NB4 (cell line): ENCODE results near the gene C10orf105.

ENCODE experiments used
- DNase-seq: peaks from one replicate; pipeline ENCODE4 v3.0.0; 2010; ENCODE audit warnings: low read depth
- H3K4me3 ChIP-seq: one replicate; pipeline ENCODE4 v1.5.1; 2011; ENCODE audit warnings: mild to moderate bottlenecking, low read depth, low read length, moderate library complexity
- MYC ChIP-seq: IDR thresholded peaks from 2 replicates; pipeline ENCODE4 v1.6.1; 2011; ENCODE audit warnings: low read depth, low read length
- POLR2A ChIP-seq: IDR thresholded peaks from 2 replicates; pipeline ENCODE4 v1.6.1; 2011; ENCODE audit warnings: mild to moderate bottlenecking; ENCODE audit not compliant: insufficient read length; ENCODE audit errors: extremely low read depth
- TF ChIP-seq, protein P1 (sequence below): IDR thresholded peaks from one replicate; pipeline ENCODE4 v1.5.1; 2012; ENCODE audit warnings: low read depth, low read length
- TF ChIP-seq, protein P2 (sequence below): IDR thresholded peaks from 2 replicates; pipeline ENCODE4 v1.6.1; 2011; ENCODE audit warnings: low read depth, low read length

The C10orf105 gene

DNA sequence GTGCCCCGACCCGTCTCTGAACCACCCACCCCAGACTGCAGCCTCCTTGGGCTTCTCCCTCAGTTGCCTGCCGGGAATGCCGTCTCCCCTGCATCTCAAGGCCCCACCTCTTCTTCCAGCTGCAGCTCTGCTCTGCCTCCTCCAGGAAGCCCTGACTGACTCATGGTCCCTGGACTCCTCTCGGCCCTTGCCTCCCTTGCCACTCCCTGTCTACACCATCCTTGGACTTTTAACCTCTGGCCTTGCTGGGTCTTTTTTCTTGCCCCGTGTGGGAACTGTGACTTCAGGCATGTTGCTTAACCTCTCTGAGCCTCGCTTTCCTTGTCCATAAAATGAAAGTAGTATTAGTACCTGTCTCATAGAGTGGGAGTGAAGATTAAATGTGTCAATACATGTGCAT, 56.3 kb downstream of the C10orf105 start:
- DNase-seq: no peak
- TF ChIP-seq POLR2A (no peak), MYC (no peak)
- TF ChIP-seq, protein P1, sequence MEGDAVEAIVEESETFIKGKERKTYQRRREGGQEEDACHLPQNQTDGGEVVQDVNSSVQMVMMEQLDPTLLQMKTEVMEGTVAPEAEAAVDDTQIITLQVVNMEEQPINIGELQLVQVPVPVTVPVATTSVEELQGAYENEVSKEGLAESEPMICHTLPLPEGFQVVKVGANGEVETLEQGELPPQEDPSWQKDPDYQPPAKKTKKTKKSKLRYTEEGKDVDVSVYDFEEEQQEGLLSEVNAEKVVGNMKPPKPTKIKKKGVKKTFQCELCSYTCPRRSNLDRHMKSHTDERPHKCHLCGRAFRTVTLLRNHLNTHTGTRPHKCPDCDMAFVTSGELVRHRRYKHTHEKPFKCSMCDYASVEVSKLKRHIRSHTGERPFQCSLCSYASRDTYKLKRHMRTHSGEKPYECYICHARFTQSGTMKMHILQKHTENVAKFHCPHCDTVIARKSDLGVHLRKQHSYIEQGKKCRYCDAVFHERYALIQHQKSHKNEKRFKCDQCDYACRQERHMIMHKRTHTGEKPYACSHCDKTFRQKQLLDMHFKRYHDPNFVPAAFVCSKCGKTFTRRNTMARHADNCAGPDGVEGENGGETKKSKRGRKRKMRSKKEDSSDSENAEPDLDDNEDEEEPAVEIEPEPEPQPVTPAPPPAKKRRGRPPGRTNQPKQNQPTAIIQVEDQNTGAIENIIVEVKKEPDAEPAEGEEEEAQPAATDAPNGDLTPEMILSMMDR: no peak
- TF ChIP-seq, protein P2, sequence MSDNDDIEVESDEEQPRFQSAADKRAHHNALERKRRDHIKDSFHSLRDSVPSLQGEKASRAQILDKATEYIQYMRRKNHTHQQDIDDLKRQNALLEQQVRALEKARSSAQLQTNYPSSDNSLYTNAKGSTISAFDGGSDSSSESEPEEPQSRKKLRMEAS: no peak
- H3K4me3 ChIP-seq: no peak overlapping the region

DNA sequence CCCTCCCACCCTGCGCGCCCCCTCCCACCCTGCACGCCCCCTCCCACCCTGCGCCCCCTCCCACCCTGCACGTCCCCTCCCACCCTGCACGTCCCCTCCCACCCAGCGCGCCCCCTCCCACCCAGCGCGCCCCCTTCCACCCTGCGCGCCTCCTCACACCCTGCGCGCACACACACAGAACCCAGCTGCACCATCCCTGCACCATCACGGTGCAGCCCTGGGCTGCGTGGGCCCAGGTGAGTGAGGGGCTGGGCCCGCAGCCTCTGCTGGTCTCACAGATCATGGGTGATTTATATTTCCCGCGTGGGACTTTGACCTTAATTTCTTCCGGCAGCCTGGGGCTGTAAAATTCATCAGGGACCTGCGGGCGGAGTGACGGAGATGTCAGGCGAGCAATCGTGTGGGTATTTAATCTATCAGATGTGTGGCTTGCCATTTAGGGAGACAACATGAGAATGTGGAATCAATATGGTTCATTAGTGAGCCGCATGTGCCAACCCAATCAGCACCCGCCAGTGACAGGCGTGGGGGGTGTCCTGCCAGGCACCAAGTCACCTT, 57.7 kb downstream of the C10orf105 start:
- no peak for DNase-seq
- TF ChIP-seq POLR2A: no peak
- TF ChIP-seq MYC: no peak
- TF ChIP-seq, protein P2: no peak
- TF ChIP-seq, protein P1: no peak
- no peak overlapping the region for H3K4me3 ChIP-seq
